Measurements from ENCODE around the gene SNX8. TPM values are rescaled to one million over a fixed set of nuclear protein-coding genes. Genes with fewer than 3 reads are reported as not detected.

The SNX8 gene
- polyA plus RNA-seq, 1 donor from 2014 or later, result 5.7 TPM

DNA sequence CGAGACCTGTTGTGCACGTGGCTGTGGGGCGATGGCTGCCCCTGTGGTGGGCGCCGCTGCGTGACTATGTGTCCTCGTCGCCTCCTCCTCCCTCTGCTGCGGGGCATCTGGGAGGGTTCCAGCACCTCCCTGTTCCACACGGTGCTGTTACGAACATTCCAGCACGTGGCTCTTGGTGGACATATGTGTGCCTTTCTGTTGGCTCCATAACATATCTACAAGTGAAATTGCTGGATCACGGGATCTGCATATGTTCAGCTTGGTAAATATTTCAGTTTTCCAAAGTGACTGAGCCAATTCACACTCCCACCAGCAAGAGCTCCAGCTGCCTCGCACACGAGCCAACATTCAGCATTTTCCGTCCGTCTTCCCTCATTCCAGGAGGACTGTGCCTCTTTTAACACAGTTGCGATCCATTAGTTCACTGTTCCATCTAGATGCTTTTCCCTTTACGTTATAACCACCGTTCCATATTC, 25.1 kb downstream of the SNX8 start:
- Histone ChIP-seq H3K27me3 (ENCODE audit: insufficient read depth, low read depth, low read length) (no peaks in the 10 kb centered on the region), H3K9ac (ENCODE audit: low read length) (no peak overlapping the region), H4K20me1 (ENCODE audit: insufficient read depth) (no peaks in the 10 kb centered on the region), H3K4me2 (ENCODE audit: low read length) (no peak overlapping the region), H3K4me3 (ENCODE audit: low read length) (no peak overlapping the region), H3K79me2 (replicated peaks; ENCODE audit: insufficient read depth, low read length) (no peaks in the 10 kb centered on the region), H3K9me3 (ENCODE audit: low read length) (no peaks in the 10 kb centered on the region), H3K9me2 (ENCODE audit: insufficient read depth, low read length) (no peaks in the 10 kb centered on the region), H3K27ac (ENCODE audit: low read length) (no peak overlapping the region), H3K36me3 (ENCODE audit: insufficient read depth, low read length) (no peaks in the 10 kb centered on the region), H3F3A (ENCODE audit: insufficient read depth, low read length, poor library complexity, severe bottlenecking) (no peaks in the 10 kb centered on the region), H2AFZ (ENCODE audit: low read depth, low read length) (no peak overlapping the region)
- no peak for TF ChIP-seq CTCF (IDR thresholded peaks at IDR 0.05; ENCODE audit: poor library complexity, severe bottlenecking)
- no peak for TF ChIP-seq RAD21 (conservative IDR thresholded peaks at IDR 0.05)
- TF ChIP-seq MXI1 (conservative IDR thresholded peaks at IDR 0.05; ENCODE audit: poor library complexity, severe bottlenecking), result no peak
- TF ChIP-seq EZH2 (IDR thresholded peaks at IDR 0.05; ENCODE audit: borderline replicate concordance, insufficient read depth, low read length, poor library complexity, severe bottlenecking), result no peak
- TF ChIP-seq REST (IDR thresholded peaks at IDR 0.05; ENCODE audit: borderline replicate concordance), result no peak
- no peak for TF ChIP-seq TAF1 (IDR thresholded peaks at IDR 0.05; ENCODE audit: low read depth)
- TF ChIP-seq EP300 (conservative IDR thresholded peaks at IDR 0.05; ENCODE audit: poor library complexity, severe bottlenecking), result no peak
- no peak for TF ChIP-seq POLR2AphosphoS5 (IDR thresholded peaks at IDR 0.05)
- no peak for TF ChIP-seq SMC3 (conservative IDR thresholded peaks at IDR 0.05; ENCODE audit: poor library complexity)

DNA sequence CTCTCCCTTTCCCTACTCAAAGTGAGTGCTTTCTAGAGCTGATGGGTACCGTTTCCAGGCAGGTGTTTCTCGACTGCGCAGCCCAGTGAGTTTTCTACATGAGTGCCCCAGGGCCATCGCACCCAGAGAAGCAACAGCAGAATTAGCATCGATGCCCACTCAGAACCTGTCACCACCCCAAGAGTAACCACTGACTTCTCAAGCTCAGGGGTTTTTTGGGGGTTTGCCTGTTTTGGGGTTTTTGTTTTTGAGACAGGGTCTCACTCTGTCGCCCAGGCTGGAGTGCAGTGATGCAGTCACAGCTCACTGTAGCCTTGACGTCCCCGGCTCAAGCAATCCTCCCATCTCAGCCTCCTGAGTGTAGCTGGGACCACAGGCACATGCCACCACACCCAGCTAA, 25.7 kb downstream of the SNX8 start:
- no peak overlapping the region for H3K4me2 ChIP-seq (ENCODE audit: low read length)
- no peak overlapping the region for H2AFZ ChIP-seq (ENCODE audit: low read depth, low read length)
- H3K4me3 ChIP-seq (ENCODE audit: low read length), result no peak overlapping the region
- TF ChIP-seq EZH2 (IDR thresholded peaks at IDR 0.05; ENCODE audit: borderline replicate concordance, insufficient read depth, low read length, poor library complexity, severe bottlenecking) (no peak), MXI1 (conservative IDR thresholded peaks at IDR 0.05; ENCODE audit: poor library complexity, severe bottlenecking) (no peak), SMC3 (conservative IDR thresholded peaks at IDR 0.05; ENCODE audit: poor library complexity) (no peak), REST (IDR thresholded peaks at IDR 0.05; ENCODE audit: borderline replicate concordance) (no peak), EP300 (conservative IDR thresholded peaks at IDR 0.05; ENCODE audit: poor library complexity, severe bottlenecking) (no peak), TAF1 (IDR thresholded peaks at IDR 0.05; ENCODE audit: low read depth) (no peak), RAD21 (conservative IDR thresholded peaks at IDR 0.05) (no peak), POLR2AphosphoS5 (IDR thresholded peaks at IDR 0.05) (no peak), CTCF (IDR thresholded peaks at IDR 0.05; ENCODE audit: poor library complexity, severe bottlenecking) (no peak)
- H3K27ac ChIP-seq (ENCODE audit: low read length), result no peak overlapping the region
- no peaks in the 10 kb centered on the region for H3K27me3 ChIP-seq (ENCODE audit: insufficient read depth, low read depth, low read length)
- no peaks in the 10 kb centered on the region for H3F3A ChIP-seq (ENCODE audit: insufficient read depth, low read length, poor library complexity, severe bottlenecking)
- no peaks in the 10 kb centered on the region for H3K79me2 ChIP-seq (replicated peaks; ENCODE audit: insufficient read depth, low read length)
- H4K20me1 ChIP-seq (ENCODE audit: insufficient read depth), result no peaks in the 10 kb centered on the region
- no peaks in the 10 kb centered on the region for H3K9me2 ChIP-seq (ENCODE audit: insufficient read depth, low read length)
- H3K9me3 ChIP-seq (ENCODE audit: low read length), result no peaks in the 10 kb centered on the region
- H3K36me3 ChIP-seq (ENCODE audit: insufficient read depth, low read length), result no peaks in the 10 kb centered on the region
- H3K9ac ChIP-seq (ENCODE audit: low read length), result no peak overlapping the region

Measured in neural cell (in vitro differentiated cells).